Islet of Langerhans (tissue), 1 donor: ENCODE measurements around the gene SHROOM3.
A peak's percentile ranks its signal among the peaks of the same experiment; 100 is the strongest.
"Not testable (repeated sequence)": the region's sequence is repeated elsewhere in the genome, so short reads cannot be mapped to it uniquely, and the experiment has no call there.

ENCODE experiments used
- FAIRE-seq: peaks from one replicate; lab custom pipeline; 2011; peaks lifted over from hg19 to GRCh38; lab: Jason Lieb, UNC

SHROOM3 gene

DNA sequence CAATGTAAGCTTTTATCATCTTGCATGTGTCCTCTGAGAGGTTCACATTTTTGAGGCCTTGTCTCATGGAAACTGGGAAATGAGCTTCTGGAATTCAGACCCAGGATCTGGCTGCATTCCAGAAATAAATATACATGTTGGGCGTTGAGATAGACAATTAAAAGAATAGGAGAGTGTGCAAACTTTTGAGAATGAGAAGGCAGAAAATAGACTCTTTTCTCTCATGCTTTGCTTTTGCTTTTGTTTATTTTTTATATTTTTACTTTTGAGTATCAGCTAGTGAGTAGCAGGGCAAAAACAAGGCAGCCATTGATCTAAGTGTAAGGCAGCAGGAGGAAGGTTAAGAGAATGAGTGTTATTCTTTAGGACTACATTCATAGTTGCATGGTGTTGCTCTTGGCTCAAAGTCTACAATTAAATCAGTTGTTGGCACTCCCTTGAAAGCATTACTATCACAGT is 12.4 kb downstream of the SHROOM3 start:
- FAIRE-seq = no peak

DNA sequence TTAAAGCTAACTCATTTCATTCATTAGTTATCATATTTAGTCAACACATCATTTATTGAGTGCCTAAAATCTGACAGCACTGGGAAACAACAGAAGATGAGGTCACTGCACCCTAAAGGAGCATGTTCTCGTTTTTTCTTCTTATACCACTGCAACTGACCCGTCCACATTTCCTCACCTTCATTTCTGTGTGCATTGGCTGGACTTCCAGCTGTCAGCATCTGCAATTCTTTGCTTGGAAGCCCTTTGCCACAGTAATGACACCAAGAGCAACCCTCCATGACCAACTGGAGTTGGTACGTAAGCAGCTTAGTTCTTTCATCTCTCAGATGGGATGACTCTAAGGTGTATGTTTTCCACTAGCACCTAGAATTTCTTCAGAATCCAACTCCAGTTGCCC is 13.2 kb downstream of the SHROOM3 start:
- FAIRE-seq = no peak

DNA sequence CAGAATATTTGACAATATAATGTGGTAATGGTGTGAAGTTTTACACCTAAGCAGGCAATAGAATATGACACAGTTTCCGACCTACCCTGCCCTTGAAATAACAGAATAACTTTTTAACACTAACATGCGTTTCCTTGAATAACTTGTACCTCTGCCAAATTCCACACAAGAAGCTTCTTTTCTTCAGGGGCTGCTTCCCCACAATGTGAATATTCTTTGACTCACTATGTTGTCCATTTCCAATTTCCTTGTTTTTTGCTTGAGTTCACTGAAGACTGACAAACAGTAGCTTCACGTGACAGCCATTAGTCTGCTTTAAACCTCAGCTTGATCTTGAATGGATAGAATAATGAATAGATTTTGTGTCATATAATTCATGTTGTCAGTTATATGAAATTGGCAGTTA is 14.3 kb downstream of the SHROOM3 start:
- no peak for FAIRE-seq

DNA sequence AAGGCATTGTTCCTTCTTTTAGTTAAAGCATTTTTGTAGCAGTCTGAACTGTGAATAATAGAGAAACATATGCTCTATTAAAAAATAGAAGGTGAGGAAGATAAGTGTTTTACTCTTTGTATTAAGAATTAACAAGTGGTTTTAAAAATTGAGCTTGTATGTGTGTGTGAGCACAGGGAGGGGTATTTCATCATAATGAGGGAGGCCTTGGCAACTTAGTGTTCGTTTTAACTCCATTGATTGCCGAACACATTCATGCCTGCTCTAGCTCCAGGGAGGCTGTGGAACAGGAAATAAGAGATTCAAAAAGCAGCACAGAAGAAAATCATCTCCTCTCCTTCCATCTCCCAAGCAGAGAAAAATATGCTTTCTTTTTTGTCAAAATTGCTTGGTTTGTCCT is 14.8 kb downstream of the SHROOM3 start:
- no peak for FAIRE-seq

DNA sequence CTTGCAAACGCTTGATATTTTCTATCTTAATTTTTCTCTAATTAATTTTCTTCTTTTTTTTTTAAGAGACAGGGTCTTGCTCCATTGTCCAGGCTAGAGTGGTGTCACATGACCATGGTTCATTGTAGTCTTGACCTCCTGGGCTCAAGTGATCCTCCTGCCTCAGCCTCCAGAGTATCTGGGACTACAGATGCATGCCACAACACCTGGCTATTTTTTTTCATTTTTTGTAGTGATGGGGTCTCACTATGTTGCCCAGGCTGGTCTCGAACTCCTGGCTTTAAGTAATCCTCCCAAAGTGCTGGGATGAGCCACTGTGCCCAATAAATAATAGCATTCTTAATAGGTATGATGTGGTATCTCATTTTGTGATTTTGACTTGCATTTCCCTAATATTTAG is 18.2 kb downstream of the SHROOM3 start:
- no peak for FAIRE-seq

DNA sequence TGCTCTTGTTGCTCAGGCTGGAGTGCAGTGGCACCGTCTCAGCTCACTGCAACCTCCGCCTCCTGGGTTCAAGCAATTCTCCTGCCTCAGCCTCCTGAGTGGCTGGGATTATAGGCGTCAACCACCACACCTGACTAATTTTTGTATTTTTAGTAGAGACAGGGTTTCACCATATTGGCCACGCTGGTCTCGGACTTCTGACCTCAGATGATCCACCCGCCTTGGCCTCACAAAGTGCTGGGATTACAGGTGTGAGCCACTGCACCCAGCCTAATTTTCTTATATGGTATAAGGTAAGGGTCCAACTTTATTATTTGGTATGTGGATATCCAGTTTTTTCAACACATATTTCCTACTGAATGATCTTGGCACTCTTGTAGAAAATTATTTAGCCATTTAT is 19.0 kb downstream of the SHROOM3 start:
- not testable (repeated sequence) for FAIRE-seq

DNA sequence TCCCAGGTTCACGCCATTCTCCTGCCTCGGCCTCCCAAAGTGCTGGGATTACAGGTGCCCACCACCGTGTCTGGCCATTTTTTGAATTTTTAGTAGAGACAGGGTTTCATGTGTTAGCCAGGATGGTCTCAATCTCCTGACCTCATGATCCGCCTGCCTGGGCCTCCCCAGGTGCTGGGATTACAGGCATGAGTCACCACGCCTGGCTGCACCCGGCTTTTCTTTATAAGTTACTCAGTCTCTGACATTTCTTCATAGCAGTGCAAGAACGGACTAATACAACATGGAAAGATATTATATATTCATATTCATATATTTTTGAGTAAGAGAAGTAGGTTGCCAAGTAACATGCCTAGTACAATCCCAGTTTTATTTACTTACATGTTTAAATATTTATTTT is 22.9 kb downstream of the SHROOM3 start:
- FAIRE-seq = no peak

DNA sequence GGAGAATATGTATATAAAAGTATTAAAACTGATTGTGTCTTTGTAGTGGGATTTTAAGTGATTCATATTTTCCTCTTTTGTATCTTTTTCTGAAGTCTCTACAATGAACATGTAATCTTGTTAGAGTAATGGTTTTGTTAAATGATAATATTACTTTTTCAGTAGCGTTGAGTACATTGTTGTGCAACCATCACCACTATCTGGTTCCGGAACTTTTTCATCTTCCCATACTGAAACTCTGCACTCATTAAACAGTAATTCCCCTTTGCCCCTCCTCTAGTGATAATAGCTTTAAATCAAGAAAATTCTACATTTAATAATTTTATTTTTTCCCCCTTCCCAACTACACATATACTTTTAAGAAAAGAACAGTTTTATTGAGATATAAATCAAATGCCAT is 23.3 kb downstream of the SHROOM3 start:
- no peak for FAIRE-seq

DNA sequence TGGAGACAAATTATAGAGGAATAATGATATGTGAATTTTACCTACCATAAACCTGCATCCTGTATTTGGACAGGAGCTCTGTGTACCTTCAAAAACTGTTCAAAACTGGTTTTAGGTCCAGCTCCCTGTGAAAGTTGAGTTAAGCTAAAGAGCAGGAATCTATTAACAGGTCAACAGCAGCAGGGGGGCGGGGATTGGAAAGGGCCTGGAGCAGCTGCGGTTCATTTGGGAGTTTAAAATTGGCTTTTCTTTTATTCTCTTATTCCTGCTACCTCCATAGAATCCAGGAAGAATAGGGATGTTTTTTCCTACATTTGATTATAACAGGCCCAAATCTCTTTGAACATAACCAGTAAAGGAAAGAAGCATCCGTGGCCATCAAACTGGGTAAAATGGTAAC is 23.8 kb downstream of the SHROOM3 start:
- no peak for FAIRE-seq

DNA sequence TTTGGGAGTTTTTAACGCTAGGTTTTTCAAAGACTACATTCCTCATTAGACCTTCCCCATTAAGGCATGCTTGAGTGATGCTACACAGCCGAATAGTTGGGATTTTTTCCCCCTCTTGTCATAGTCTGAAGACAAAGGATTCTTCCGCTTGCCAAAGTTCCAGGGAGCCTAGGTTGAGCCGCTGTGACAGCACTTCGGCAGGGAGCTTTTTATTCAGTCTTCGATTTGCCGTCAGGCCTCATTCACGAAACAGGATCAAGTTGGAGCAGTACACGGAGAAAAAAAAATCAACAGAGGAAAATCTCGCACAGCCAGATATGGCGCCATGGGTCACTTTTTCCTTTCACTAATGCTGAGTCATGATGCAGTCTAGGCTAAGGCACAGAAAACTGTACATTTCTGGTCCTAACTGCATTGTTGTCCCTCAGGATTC is 24.3 kb downstream of the SHROOM3 start:
- no peak for FAIRE-seq

DNA sequence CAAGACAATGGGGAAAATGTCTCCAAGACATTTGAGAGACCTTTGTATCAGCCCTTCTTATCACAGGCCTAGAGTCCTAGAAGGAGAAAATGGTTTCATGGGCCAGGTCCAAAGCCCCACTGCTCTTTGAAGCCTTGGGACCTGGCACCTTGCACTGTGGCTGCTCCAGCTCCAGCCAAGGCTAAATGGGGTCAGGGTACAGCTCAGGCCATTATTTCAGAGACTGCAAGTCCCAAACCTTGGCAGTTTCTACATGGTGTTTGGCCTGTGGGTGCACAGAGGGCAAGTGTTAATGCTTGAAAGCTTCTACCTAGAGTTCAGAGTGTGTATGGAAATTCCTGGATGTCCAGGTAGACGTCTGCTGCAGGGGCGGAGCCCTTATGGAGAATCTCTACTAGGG is 28.5 kb downstream of the SHROOM3 start:
- FAIRE-seq = no peak

DNA sequence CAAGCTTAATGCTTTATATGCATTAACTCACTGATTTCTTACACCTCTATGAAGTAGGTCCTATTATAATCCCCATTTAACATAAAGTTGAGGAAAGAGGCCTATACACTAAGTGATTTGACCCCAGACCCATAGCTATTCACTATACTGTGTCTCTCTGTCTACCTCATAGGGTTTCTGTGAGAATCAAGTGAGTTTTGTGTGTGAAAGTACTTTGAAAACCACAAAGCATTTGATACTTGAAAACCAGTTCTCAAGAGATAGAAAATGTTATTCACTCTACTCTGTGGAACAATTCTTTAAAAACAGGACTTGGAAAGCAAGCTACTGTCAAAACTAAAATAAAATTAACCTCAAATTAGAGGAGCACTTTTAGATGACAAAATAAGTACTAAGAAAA is 35.0 kb downstream of the SHROOM3 start:
- no peak for FAIRE-seq

DNA sequence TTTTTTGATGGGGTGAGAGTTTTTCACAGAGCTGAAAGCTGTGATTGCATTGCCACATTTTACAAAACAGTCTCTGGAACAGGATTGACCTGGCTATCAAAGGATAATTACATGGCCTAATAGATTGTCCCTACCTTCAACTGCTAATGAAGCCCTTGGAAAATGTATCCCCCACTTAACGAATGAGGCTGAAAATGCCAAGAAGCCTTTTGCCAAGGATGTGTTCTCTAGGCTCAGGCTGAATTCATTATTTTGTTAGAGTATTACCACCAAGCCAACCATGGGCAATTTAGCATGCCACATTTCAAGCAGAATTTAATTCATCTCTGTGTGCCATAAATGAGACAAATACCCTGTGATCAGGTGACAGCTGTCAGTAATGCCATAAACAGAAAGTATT is 35.5 kb downstream of the SHROOM3 start:
- FAIRE-seq = no peak

DNA sequence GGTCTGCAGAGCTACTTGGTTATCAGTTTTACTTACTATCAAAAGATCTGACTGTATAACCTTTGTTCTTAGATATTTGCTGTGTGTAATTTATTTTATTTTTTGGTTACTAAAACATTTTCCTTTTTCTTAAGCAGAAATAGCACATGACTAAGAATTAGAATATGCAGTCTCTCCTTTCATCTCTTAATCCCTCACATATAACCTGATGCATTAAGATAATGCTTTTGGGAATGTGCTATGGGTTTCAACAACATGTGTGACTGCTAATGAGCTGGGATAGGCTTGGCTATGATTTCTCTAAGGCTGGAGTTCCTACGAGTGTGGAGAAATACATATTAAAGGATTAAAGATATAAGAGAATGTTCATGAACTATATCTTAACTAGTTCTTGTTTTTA is 41.5 kb downstream of the SHROOM3 start:
- no peak for FAIRE-seq

DNA sequence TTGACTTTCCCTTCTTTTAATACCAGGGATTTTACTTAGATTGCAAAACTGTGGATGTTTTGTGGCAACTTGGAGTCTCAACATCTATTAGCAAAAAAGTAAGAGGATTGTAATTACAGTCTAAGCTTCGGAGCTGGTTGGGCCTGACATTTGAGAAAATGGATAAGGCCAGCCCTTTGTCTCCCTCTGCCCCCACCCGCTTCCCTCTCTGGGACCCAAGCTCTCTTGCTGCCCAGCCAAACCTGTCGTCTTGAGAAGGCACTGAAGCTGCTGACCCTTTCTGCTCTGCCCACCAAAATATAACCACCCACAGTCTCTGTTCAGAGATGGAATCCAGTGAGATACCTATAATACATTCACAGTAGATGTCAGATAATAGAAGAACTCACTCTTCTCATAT is 49.6 kb downstream of the SHROOM3 start:
- no peak for FAIRE-seq

DNA sequence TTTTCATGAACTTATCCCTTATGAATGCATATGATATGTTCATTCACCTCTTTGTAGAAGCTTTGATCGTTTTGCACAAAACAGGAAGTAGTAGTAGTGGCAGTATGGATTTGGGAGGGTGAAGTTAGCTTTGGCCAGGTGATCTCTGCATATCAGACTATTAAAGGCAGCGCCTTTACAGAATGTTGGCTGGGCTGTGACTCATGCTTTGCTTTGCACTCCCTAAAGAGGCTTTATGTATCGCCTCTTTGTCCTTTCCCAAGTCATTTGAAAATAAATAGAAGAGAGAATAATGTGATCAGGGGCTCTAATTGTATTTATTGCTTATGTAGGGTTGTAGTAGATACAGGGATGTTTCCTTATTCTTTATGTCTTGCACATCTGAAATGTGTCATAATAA is 50.4 kb downstream of the SHROOM3 start:
- FAIRE-seq = peak; percentile 24

DNA sequence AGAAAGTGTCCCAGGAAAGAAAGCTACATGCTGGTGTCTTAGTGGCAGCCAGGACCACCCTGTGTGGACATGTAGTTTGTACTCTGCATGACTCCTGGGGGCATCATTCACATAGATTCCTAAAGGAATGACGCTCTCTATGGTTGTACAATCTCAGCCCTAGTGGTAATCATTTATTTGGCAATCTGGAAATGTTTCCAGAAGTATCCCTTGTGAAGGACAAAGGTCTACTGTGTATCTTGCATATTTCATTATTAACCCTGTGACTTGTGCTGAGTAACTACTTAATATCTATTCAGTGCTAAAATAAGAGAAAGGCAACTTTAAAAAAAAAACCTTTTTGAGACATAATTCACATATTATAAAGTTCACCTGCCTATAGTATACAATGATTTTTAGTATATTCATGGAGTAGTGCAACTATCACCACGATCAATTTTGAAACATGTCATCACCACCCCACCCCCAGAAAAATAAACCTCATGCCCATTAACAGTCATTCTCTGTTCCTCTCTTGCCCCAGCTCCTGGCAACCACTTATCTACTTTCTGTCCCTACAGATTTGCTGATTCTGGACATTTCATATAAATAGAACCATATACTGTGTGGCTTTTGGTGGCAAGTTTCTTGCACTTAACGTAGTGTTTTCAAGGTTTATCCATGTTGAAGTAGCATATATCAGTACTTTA is 51.7 kb downstream of the SHROOM3 start:
- FAIRE-seq = peak; percentile 76

DNA sequence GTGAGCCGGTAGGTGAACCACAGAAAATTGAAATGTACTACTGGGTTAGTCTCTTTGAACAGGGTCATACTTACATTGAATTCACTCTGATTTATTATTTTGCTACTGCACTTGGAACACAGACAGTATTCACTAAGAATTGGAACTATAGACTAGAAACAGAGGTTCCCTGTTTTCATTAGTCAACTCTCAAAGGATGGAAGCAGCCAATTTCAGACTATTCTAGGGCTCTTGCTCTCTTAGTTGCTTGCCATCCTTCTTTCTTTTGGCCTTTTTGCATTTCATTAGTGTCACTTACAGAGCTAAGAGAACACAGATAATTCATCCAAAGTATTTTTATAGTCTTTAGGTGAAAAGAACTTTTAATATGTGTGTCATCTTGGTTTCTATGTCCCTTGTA is 52.6 kb downstream of the SHROOM3 start:
- no peak for FAIRE-seq

DNA sequence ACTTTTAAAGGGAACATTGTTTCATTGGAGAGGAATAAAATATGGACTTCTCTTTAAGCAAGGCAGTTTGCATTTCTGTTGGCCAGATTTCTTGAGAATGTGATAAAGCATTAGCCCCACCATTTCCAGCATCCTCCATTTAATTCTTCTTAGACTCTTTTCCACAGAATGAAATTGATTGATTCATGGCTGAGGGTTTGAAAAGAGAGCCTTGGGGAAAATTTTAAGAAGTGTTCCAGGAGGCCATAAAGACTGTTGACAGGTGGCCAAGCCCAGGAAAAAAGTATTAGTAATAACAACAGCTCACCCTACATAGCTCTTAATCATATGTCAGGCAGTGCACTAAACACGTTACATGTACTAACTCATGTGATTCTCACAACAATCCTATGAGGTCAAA is 53.4 kb downstream of the SHROOM3 start:
- FAIRE-seq = no peak

DNA sequence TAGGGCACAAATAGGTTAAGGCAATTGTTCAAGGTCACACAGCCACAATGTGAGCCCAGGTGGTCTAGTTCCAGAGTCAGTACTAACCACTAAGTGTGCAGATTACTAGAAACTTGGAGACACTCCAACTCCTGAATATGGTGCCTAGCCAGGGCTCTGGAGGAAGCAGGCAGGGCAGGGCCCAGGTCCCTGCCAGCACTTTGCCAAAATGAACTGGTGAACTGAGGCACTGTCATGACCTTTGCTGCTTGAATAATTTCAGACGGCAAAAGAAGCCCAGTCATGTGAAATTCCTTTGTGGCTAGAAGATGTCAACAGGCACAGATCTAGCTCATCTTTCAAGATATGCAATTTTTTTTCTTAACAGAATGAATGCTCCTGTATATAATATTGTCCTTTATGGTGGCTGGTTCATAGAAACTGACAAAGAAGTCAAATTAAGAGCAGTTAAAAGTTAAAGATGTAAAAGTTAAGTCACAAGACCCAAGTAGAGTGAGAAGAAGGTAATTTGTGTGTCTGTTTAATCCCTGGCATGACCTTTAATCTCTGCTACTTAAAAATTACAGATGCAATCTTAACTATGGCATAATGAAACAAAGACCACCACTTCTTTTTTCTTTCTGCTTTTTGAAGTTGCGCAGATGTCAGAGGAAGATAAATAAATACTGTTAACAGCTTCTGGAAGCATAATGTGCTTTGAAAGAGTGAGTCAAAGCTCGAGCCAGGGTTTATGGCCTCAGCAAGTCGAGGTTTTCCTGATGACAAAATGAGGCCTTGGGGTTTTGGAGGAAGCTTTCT is 54.1 kb downstream of the SHROOM3 start:
- no peak for FAIRE-seq

DNA sequence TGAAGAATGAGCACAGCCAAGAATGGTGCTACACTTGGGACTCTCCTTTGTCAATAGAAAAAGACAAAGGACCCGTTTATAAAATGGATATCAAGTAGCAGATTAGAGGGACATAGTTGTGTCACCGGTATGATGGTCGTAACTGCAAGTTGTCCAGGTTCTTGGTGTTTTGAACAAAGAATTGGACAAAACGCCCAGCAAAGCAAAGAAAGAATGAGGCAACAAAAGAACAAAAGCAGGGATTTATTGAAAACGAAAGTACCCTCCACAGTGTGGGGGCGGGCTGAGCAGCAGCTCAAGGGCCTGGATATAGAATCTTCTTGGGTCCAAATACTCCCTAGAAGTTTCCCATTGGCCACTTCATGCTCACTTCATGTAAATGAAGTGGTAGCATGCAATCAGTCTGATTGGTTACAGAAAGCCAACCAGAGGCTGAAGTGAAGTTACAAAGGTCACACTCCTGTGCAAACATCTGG is 54.7 kb downstream of the SHROOM3 start:
- FAIRE-seq = no peak

DNA sequence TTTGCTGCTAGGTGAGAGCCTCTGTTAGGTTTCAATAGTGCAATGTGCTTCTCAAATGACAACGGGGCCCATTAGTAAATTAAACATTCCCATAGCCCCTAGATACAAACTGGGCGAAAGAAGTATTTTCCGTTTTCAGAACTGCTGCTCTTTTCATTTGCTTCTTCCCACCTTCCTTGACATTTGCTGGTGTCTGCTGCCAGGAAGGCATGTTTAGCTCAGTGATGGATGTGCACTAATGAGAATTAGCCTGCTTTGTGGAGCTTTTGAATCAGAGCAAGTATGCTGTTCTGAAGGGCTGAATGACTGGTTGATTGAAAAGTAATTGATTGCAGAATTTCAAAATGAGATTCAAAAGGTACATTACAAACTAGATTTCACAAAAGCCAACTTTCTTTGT is 57.0 kb downstream of the SHROOM3 start:
- no peak for FAIRE-seq

DNA sequence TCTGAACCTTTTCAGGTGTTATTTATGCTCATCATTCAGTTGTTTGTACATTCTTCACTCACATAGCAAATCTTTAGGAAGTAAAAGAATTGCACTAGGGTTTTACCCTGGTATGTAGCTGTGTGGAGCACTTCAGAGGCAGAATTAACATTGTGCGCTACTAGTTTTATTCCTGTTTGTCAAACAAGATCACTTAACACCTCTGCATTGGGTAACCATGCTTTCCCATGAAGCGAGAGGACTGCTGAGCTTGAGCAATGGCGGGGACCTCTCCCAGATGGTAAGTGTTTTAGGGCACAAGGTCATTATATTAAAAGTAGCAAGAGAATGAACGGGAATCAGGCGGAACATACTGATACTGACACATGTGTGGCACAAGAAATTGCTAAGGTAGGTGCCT is 59.2 kb downstream of the SHROOM3 start:
- FAIRE-seq = no peak
